ENCODE data around the gene NR5A1.

Gene NR5A1

DNA sequence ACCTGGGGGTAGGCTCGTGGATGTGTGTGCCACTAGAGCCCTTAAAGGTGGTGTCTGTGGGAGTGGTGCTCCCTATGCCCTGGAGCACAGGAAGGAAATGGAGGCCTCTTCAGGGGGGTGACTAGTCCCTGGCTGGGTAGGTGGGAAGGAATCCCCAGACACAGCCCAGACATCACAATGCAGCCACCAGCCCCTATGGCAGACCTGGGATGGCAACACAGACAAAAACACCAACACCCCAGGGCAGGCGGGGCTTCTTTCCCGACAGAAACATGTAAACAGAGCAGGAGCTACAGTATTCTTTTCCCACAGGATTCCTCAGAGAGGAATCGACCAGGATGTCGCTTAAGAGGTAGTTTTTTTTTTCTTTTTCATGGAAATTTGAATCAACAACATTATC lies 10.4 kb upstream of the NR5A1 start:
- Histone ChIP-seq H3K27me3 (replicated peaks in 2 of 5; ENCODE audit: control insufficient read depth in 4 of 5, insufficient read depth in 5 of 5, low read length in 4 of 5) (no peaks in the 10 kb centered on the region), H3K4me3 (ENCODE audit: control insufficient read depth in 1 of 7, extremely low read depth in 1 of 7, insufficient read depth in 4 of 7, low read depth in 2 of 7, low read length in 6 of 7) (no peak overlapping the region), H3K4me1 (ENCODE audit: control extremely low read depth in 1 of 4, control insufficient read depth in 4 of 4, insufficient read depth in 4 of 4, low read length in 3 of 4) (peaks cover 2 to 24% (median 22%) of the 10 kb centered on the region in 4 experiments), H3K36me3 (ENCODE audit: control insufficient read depth in 4 of 4, insufficient read depth in 4 of 4, low read length in 3 of 4) (peaks cover 2 to 24% (median 18%) of the 10 kb centered on the region in 4 experiments), H3K9me3 (ENCODE audit: control extremely low read depth in 1 of 5, control insufficient read depth in 4 of 5, insufficient read depth in 2 of 5, low read depth in 1 of 5, low read length in 4 of 5) (no peaks in the 10 kb centered on the region), H3K27ac (ENCODE audit: insufficient read depth in 1 of 2, low read depth in 1 of 2, low read length in 2 of 2, poor library complexity in 1 of 2, severe bottlenecking in 2 of 2) (no peak overlapping the region)
- WGBS (ENCODE audit: insufficient coverage), result no CpG with 5 or more reads among the region's 5 CpGs
- POLR2A ChIA-PET, result no interaction called here
- CTCF ChIA-PET, result interaction anchor here (0.6 to 1.1 kb wide), 4 partner anchors 15 to 740 kb away, joined by 3 to 4 read pairs (median 3); no protein-coding TSS in a partner anchor
- DNase-seq, result no peak

DNA sequence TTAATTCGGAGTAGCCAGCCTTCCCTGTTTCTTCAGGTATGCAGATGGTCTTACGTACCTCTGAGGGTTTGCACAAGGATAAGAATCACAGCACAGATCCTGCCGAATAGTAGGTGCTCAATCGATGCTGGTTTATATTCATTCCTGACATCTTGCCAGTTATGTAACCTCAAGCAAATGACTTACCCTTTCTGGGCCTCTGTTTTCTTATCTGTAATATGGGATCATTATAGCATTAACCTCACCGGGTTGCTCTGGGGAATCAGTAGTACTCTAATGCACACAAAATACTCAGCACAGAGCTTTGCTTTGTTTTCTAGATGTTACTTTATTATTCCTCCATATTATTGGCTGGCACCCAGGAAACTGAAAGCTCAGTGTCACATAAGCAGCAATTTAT lies 7.7 kb upstream of the NR5A1 start:
- H3K9me3 ChIP-seq (ENCODE audit: control extremely low read depth in 1 of 5, control insufficient read depth in 4 of 5, insufficient read depth in 2 of 5, low read depth in 1 of 5, low read length in 4 of 5), result no peaks in the 10 kb centered on the region
- ChIA-PET CTCF (interaction anchor here (0.9 to 2.6 kb wide), 3 partner anchors 14 to 63 kb away, joined by 3 to 15 read pairs (median 3); no protein-coding TSS in a partner anchor), POLR2A (no interaction called here)
- H3K27ac ChIP-seq (ENCODE audit: insufficient read depth in 1 of 2, low read depth in 1 of 2, low read length in 2 of 2, poor library complexity in 1 of 2, severe bottlenecking in 2 of 2), result no peak overlapping the region
- peaks cover 2 to 45% (median 35%) of the 10 kb centered on the region in 4 experiments for H3K4me1 ChIP-seq (ENCODE audit: control extremely low read depth in 1 of 4, control insufficient read depth in 4 of 4, insufficient read depth in 4 of 4, low read length in 3 of 4)
- no peak for DNase-seq
- 97% methylated on average over 4 of the region's 5 CpGs for WGBS (ENCODE audit: insufficient coverage)
- no peaks in the 10 kb centered on the region for H3K27me3 ChIP-seq (replicated peaks in 2 of 5; ENCODE audit: control insufficient read depth in 4 of 5, insufficient read depth in 5 of 5, low read length in 4 of 5)
- no peak overlapping the region for H3K4me3 ChIP-seq (ENCODE audit: control insufficient read depth in 1 of 7, extremely low read depth in 1 of 7, insufficient read depth in 4 of 7, low read depth in 2 of 7, low read length in 6 of 7)
- H3K36me3 ChIP-seq (ENCODE audit: control insufficient read depth in 4 of 4, insufficient read depth in 4 of 4, low read length in 3 of 4), result peaks cover 0 to 4% (median 2%) of the 10 kb centered on the region in 4 experiments

DNA sequence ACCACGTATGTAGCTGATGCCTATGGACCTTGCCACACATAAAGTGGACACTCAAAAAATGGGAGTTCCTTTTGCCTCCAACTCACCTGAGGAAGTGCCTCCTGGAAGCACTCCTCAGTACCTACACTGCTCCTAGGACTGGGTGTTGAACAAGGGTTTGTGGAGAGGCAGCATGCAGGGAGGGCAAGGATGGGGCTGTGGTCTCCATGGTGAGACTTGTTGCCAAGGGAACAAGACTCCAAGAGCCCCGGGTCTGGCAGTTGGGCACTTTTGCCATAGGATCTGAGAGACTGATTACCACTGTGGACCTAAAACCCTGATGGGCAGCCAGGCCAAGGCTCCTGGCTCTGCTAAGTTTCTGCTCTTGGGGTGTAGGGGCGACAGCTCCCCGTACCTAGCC lies 6.9 kb upstream of the NR5A1 start:
- Histone ChIP-seq H3K36me3 (ENCODE audit: control insufficient read depth in 4 of 4, insufficient read depth in 4 of 4, low read length in 3 of 4) (peaks cover 0 to 4% (median 0%) of the 10 kb centered on the region in 4 experiments), H3K27me3 (replicated peaks in 2 of 5; ENCODE audit: control insufficient read depth in 4 of 5, insufficient read depth in 5 of 5, low read length in 4 of 5) (no peaks in the 10 kb centered on the region), H3K9me3 (ENCODE audit: control extremely low read depth in 1 of 5, control insufficient read depth in 4 of 5, insufficient read depth in 2 of 5, low read depth in 1 of 5, low read length in 4 of 5) (no peaks in the 10 kb centered on the region), H3K4me3 (ENCODE audit: control insufficient read depth in 1 of 7, extremely low read depth in 1 of 7, insufficient read depth in 4 of 7, low read depth in 2 of 7, low read length in 6 of 7) (no peak overlapping the region), H3K27ac (ENCODE audit: insufficient read depth in 1 of 2, low read depth in 1 of 2, low read length in 2 of 2, poor library complexity in 1 of 2, severe bottlenecking in 2 of 2) (no peak overlapping the region), H3K4me1 (ENCODE audit: control extremely low read depth in 1 of 4, control insufficient read depth in 4 of 4, insufficient read depth in 4 of 4, low read length in 3 of 4) (peaks cover 2 to 45% (median 35%) of the 10 kb centered on the region in 4 experiments)
- ChIA-PET CTCF (interaction anchor here (1.1 to 2.6 kb wide), 3 partner anchors 13 to 329 kb away, joined by 5 to 15 read pairs (median 5); no protein-coding TSS in a partner anchor), POLR2A (no interaction called here)
- 77% methylated on average over 4 of the region's 4 CpGs for WGBS (ENCODE audit: insufficient coverage)
- DNase-seq, result peak in 1 of 3 donors; percentile 24

DNA sequence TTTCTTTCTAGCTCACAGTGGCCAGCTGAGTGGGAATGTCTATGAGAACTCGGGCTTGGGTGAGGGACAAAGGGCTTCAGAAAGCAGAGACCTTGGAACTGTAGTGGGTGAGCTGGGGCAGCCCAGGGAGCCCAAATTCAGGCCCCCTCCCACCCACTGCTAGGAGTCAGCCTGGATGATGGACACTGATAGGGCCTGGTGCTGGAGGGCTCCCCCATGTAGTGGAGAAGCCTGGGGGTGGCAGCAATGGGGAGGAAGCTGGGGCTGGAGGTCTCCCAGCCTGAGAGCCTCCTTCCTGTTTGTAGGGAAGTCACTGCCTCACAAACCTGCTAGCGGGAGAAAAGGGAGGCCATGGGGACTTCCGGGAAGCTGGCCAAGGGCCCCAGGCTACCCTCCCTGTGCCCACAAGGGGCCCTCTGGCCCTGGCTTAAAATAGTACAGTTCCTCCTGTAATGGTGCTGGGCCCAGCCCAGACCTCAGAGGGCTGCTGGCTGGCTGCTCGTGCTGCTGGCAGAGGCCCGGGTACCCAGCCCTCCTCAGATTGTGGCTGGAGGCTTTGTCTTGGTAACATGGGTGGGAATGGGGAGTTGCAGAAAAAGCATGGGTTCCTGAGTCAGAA lies 6.3 kb upstream of the NR5A1 start:
- DNase-seq, result peak in 2 of 3 donors; percentile 45 to 51
- ChIA-PET CTCF (interaction anchor here (1.0 to 2.6 kb wide), 4 partner anchors 14 to 330 kb away, joined by 3 to 15 read pairs (median 5); no protein-coding TSS in a partner anchor), POLR2A (no interaction called here)
- Histone ChIP-seq H3K4me1 (ENCODE audit: control extremely low read depth in 1 of 4, control insufficient read depth in 4 of 4, insufficient read depth in 4 of 4, low read length in 3 of 4) (peaks cover 2 to 45% (median 35%) of the 10 kb centered on the region in 4 experiments), H3K27ac (ENCODE audit: insufficient read depth in 1 of 2, low read depth in 1 of 2, low read length in 2 of 2, poor library complexity in 1 of 2, severe bottlenecking in 2 of 2) (no peak overlapping the region), H3K9me3 (ENCODE audit: control extremely low read depth in 1 of 5, control insufficient read depth in 4 of 5, insufficient read depth in 2 of 5, low read depth in 1 of 5, low read length in 4 of 5) (no peaks in the 10 kb centered on the region), H3K36me3 (ENCODE audit: control insufficient read depth in 4 of 4, insufficient read depth in 4 of 4, low read length in 3 of 4) (peaks cover 0 to 4% (median 0%) of the 10 kb centered on the region in 4 experiments), H3K4me3 (ENCODE audit: control insufficient read depth in 1 of 7, extremely low read depth in 1 of 7, insufficient read depth in 4 of 7, low read depth in 2 of 7, low read length in 6 of 7) (peak overlapping the region in 2 of 7 experiments; percentile 10 to 41), H3K27me3 (replicated peaks in 2 of 5; ENCODE audit: control insufficient read depth in 4 of 5, insufficient read depth in 5 of 5, low read length in 4 of 5) (no peaks in the 10 kb centered on the region)
- WGBS (ENCODE audit: insufficient coverage), result 0% methylated on average over 2 of the region's 5 CpGs

DNA sequence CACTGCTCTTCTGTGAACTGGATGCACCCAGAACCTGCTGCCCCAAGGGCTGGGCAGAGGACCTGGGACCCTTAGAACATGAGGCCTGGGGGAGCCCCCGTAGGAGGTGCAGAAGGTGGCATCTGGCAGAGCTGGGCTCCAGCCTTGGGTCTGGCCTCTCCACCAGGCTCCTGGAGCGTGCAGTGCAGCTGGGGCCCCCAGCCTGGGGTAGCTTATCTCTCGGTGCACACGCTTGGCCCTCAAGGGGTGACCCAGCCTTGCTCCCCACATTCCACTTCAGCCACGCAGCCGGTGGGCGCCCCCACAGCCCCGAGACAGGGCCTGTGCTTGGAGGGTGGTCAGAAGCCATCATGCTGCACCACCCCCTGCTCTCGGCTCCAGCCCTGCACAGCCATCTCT lies 5.6 kb upstream of the NR5A1 start:
- WGBS (ENCODE audit: insufficient coverage), result 26% methylated on average over 8 of the region's 9 CpGs
- H3K9me3 ChIP-seq (ENCODE audit: control extremely low read depth in 1 of 5, control insufficient read depth in 4 of 5, insufficient read depth in 2 of 5, low read depth in 1 of 5, low read length in 4 of 5), result no peaks in the 10 kb centered on the region
- peak overlapping the region in 1 of 7 experiments; percentile 10 for H3K4me3 ChIP-seq (ENCODE audit: control insufficient read depth in 1 of 7, extremely low read depth in 1 of 7, insufficient read depth in 4 of 7, low read depth in 2 of 7, low read length in 6 of 7)
- H3K27ac ChIP-seq (ENCODE audit: insufficient read depth in 1 of 2, low read depth in 1 of 2, low read length in 2 of 2, poor library complexity in 1 of 2, severe bottlenecking in 2 of 2), result no peak overlapping the region
- CTCF ChIA-PET, result interaction anchor here (0.7 to 2.6 kb wide), 4 partner anchors 14 to 26 kb away, joined by 3 to 15 read pairs (median 3); no protein-coding TSS in a partner anchor
- DNase-seq, result peak in 1 of 3 donors; percentile 35
- POLR2A ChIA-PET, result no interaction called here
- peaks cover 0 to 4% (median 0%) of the 10 kb centered on the region in 4 experiments for H3K36me3 ChIP-seq (ENCODE audit: control insufficient read depth in 4 of 4, insufficient read depth in 4 of 4, low read length in 3 of 4)
- H3K4me1 ChIP-seq (ENCODE audit: control extremely low read depth in 1 of 4, control insufficient read depth in 4 of 4, insufficient read depth in 4 of 4, low read length in 3 of 4), result peaks cover 2 to 51% (median 35%) of the 10 kb centered on the region in 4 experiments
- H3K27me3 ChIP-seq (replicated peaks in 2 of 5; ENCODE audit: control insufficient read depth in 4 of 5, insufficient read depth in 5 of 5, low read length in 4 of 5), result no peaks in the 10 kb centered on the region

DNA sequence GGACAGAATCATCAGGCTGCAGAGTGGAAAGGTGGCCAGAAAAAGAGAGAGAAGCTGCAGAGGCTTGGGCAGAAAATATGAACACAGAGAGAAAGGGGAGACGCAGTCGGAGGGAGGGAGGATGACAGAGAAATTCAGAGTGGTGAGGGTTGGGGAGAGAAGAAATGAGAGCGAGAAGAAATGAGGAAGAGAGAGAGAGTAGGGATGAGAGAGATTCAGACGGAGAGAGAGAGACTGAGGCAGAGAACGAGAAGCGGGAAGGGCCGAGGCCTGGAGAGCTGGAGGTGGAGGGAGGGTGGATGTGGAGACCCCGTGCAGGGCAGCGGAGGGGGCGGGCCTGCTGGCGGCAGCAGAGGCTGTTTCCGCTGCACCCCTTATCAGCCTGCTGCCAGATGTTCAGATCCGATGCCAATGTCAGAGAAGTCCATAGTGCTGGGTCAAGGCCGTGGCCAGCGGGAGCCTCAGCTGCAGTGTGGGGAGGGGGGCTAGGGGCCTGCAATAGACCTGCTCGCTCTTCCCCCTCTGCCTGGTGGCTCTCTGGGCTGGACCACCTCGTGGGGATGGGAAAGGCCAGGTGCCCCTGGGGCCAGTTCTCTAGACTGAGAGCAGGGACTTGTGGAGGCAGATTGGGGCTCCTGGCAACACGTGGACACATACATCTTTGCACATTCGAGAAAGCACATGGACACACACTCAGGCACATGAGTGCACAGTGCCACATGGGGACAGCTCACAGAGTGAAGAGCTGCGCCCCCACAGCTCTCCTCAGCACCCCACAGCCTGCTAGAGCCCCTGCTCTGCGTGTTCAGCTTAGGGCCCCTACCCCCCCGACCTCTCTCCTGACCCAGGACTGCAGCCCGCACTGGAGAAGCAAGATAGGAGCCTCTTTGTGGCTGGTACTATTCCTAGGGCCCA lies 4.9 kb upstream of the NR5A1 start:
- no peaks in the 10 kb centered on the region for H3K9me3 ChIP-seq (ENCODE audit: control extremely low read depth in 1 of 5, control insufficient read depth in 4 of 5, insufficient read depth in 2 of 5, low read depth in 1 of 5, low read length in 4 of 5)
- H3K4me3 ChIP-seq (ENCODE audit: control insufficient read depth in 1 of 7, extremely low read depth in 1 of 7, insufficient read depth in 4 of 7, low read depth in 2 of 7, low read length in 6 of 7), result peak overlapping the region in 2 of 7 experiments; percentile 21 to 42
- peaks cover 2 to 54% (median 35%) of the 10 kb centered on the region in 4 experiments for H3K4me1 ChIP-seq (ENCODE audit: control extremely low read depth in 1 of 4, control insufficient read depth in 4 of 4, insufficient read depth in 4 of 4, low read length in 3 of 4)
- DNase-seq, result peak; percentile 72 to 94 (median 88)
- H3K27me3 ChIP-seq (replicated peaks in 2 of 5; ENCODE audit: control insufficient read depth in 4 of 5, insufficient read depth in 5 of 5, low read length in 4 of 5), result no peaks in the 10 kb centered on the region
- H3K27ac ChIP-seq (ENCODE audit: insufficient read depth in 1 of 2, low read depth in 1 of 2, low read length in 2 of 2, poor library complexity in 1 of 2, severe bottlenecking in 2 of 2), result peak overlapping the region; percentile 19 to 50
- peaks cover 0 to 4% (median 0%) of the 10 kb centered on the region in 4 experiments for H3K36me3 ChIP-seq (ENCODE audit: control insufficient read depth in 4 of 4, insufficient read depth in 4 of 4, low read length in 3 of 4)
- POLR2A ChIA-PET, result no interaction called here
- CTCF ChIA-PET, result interaction anchor here (0.7 to 2.6 kb wide), 5 partner anchors 15 to 33 kb away, joined by 3 to 15 read pairs (median 3); no protein-coding TSS in a partner anchor
- WGBS (ENCODE audit: insufficient coverage), result 10% methylated on average over 19 of the region's 23 CpGs

Measured in common myeloid progenitor, CD34-positive (primary cell).